ENCODE data around the gene LIMK2.

GRCh38 chr22:31288496-31289240 is 76.6 kb downstream of the LIMK2 start:
- TF ChIP-seq, protein P1, sequence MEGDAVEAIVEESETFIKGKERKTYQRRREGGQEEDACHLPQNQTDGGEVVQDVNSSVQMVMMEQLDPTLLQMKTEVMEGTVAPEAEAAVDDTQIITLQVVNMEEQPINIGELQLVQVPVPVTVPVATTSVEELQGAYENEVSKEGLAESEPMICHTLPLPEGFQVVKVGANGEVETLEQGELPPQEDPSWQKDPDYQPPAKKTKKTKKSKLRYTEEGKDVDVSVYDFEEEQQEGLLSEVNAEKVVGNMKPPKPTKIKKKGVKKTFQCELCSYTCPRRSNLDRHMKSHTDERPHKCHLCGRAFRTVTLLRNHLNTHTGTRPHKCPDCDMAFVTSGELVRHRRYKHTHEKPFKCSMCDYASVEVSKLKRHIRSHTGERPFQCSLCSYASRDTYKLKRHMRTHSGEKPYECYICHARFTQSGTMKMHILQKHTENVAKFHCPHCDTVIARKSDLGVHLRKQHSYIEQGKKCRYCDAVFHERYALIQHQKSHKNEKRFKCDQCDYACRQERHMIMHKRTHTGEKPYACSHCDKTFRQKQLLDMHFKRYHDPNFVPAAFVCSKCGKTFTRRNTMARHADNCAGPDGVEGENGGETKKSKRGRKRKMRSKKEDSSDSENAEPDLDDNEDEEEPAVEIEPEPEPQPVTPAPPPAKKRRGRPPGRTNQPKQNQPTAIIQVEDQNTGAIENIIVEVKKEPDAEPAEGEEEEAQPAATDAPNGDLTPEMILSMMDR (IDR thresholded peaks at IDR 0.05; ENCODE audit: low read depth, low read length): no peak
- TF ChIP-seq EZH2phosphoT487 (IDR thresholded peaks at IDR 0.05; ENCODE audit: low read depth): no peak
